ENCODE measurements around the gene RRM1.
"Not testable (repeated sequence)": the region's sequence is repeated elsewhere in the genome, so short reads cannot be mapped to it uniquely, and the experiment has no call there.

The RRM1 gene

DNA sequence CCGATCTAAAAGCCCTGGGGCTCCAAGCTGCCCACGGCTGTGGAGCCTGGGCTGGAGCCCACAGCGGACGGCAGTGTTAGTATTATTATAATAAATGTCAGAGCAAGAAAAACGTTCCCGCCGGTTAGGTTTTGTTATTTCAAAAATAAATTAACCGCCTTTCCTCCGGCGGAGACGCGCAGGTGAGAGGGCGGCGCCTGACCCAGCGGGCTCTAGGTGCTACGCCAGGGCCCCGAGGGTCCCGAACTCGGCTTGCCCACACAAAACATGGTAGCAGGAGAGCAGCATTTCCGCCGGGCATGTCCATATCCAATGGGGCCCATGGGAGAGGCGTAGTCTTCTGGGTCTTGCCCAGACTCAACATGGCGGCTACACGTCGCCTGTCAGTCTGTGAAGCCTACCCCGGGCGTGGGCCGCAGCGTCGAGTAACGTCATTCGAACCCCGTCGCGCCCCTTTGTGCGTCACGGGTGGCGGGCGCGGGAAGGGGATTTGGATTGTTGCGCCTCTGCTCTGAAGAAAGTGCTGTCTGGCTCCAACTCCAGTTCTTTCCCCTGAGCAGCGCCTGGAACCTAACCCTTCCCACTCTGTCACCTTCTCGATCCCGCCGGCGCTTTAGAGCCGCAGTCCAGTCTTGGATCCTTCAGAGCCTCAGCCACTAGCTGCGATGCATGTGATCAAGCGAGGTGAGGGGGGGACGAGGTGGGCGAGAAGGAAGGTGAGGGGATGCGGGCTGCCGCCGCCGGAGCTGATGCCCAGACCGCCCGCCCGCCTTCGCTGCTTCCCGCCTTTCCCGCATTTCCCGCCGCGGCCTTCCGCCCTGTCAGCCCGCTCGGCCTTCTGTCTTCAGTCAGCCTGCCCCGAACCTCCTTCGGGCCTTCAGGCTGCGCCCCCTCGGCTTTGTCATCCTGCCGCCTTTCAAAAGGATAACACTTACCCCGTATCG lies at the start of gene RRM1:
Gene RRM1 (plus strand): TSS at position 452 of the 944 bp plus-strand sequence. CDS start 214 bp downstream, at position 666.
- FAIRE-seq, result peak; percentile 91

DNA sequence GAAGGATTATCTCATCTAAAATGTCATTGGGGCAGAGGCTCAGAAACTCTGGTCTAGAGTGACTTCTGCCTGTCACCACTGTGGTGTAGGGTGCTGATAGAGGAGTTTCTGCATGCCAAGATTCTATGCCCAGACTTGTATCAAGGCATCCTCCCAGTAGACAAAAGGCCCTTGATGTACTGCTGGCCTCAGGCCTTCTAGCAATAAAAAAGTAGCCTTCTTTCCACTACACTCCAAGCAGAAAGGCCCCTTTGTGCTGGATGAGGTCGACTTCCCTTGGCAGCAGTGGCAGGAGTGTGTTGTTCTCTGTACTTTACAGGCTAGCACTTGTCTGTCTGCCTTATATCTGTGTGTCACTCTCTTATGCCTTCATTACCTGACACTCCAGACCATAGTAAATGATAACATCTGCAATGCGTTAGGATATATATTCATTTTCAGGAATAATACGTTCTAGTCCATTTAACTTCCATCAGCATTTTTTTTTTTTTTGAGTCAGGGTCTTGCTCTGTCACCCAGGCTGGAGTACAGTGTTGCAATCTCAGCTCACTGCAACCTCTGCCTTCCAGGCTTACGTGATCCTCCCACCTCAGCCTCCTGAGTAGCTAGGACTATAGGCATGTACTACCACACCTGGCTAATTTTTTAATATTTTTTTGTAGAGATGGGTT lies 49.5 kb upstream of the RRM1 start:
- FAIRE-seq, result no peak

DNA sequence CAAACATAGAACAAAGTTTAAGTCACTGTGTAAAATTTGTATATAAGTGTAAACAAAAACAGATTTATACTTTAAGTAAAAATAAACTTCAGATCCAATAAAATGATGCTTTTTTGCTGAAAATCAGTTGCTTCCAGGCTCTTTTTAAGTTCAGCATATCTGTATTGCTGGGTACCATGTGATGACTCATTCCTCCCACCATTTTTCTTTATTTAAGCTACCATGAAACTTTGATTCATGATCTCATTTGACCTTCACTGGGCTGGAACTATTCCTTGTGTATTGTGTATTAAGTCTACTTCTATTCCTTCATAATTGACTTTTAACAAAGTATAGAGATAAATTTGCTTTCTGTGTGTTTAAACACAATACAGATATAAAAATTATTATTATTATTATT lies 46.3 kb upstream of the RRM1 start:
- no peak for FAIRE-seq

DNA sequence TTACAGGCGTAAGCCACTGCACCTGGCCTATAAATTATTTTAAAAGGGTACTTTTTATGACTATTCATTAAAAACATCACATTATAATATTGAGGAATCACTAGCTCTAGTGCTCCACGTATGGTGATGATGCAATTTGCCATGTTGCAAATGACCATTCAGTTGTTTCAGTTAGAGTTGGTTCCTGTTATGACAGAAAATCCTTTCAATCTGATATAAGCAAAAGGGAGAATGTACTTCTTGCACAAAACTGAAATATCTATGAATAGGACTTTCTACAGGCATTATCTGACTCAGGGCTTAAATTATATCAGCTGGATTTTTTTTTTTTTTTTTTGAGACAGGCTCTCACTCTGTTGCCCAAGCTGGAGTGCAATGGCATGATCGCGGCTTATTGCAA lies 45.6 kb upstream of the RRM1 start:
- FAIRE-seq, result no peak

DNA sequence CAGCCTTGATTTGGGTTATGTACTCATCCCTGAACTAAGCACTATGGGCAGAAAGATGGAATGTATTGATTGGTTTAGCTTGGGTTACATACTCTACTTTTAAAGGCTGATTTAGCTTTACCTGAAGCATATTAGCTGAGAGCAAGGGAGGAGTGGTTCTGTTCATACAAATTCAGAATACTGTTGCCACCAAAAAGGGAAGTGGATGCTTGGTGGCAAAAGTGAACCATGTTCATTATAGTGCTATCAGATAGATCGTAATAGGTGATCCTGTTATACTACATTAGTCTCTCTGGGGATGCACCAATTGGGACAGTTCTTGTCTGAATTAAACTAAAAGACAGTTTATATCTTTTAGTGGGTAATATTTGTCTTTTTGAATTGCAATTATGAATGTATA lies 44.5 kb upstream of the RRM1 start:
- no peak for FAIRE-seq

DNA sequence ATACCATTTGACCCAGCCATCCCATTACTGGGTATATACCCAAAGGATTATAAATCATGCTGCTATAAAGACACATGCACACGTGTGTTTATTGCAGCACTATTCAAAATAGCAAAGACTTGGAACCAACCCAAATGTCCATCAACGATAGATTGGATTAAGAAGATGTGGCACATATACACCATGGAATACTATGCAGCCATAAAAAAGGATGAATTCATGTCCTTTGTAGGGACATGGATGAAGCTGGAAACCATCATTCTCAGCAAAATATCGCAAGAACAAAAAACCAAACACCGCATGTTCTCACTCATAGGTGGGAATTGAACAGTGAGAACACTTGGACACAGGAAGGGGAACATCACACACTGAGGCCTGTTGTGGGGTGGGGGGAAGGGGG lies 41.4 kb upstream of the RRM1 start:
- FAIRE-seq, result not testable (repeated sequence)

DNA sequence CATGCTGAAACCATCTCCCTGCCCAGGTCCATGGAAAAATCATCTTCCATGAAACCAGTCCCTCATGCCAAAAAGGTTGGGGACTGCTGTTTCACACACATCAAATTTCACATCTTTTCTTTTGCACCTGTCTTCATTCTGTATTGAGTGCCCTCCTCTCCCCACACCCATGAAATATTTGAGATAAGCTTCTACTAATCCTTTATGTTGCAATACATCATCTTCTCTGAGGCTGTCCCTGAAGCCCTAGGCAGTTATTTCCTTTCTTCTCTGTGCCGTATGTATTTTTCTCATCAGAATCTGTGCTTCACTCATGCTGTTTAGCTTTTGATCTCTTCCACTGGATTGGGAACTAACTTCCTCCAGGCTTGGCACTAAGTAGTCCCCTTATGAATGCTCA lies 40.0 kb upstream of the RRM1 start:
- no peak for FAIRE-seq

DNA sequence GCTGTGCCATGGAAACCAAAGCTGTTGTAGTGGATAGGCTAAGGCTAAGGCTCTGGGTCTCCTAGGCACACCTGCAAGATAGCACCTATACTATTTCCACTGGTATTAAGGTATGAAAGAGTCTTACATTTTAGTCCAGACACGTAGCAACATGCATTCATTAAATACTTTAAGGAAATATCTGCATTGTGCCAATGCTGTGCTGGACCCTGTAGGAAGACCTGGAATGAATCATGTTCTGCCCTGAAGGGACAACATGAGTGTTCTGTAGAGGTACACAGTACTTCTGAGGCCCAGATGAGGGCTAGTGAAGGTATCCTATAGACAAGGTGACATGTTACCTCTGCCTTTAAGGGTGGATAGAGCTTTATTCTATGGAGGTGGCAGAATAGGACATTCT lies 35.2 kb upstream of the RRM1 start:
- FAIRE-seq, result no peak

DNA sequence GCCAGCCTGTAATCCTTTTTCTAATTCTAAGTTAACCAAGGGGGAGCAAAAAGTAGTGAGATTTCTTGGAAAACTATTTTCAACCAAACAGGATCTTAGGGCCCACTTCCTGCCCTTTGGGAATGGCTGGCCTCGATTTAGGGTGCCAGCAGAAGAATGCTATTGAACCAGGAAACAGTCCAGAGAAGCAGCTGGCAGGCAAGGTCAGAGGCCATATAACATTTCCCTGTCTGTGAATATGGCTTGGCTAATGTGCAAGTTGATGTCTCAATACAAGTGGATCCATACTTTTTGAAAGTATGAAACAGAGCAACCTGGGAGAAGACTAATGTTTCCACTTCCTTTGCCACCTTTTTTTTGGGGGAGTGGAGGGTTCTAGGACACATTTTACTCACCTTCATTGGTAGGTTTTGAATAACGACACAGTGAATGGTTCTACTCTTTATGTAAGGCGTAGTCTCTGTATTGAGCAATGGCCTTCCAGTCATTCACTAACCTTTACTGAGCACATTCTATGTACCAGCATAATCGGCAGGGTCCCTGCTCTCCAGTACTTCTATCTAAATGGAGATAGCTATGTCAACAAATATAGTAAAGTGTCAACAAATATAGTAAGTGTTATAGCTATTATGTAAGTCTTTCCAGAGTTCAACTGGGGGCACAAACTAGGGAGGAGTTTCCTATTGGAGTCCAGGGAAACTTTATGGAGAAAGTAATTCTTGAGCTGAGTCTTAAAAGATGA lies 34.2 kb upstream of the RRM1 start:
- FAIRE-seq, result no peak

DNA sequence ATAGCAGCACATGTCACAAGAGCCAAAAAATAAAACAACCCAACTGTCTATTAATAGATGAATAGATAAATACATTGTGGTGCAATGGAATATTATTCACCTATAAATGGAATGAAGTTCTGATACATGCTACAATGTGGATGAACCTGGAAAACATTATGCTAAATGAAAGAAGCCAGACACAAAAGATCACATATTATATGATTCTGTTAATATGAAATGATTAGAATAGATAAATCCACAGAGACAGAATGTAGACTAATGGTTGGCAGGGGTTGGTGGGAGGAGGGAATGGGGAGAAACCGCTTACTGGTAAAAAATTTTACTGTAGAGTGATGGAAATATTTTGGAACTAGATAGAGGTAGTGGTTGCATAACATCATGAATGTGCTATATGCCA lies 32.9 kb upstream of the RRM1 start:
- FAIRE-seq, result no peak

DNA sequence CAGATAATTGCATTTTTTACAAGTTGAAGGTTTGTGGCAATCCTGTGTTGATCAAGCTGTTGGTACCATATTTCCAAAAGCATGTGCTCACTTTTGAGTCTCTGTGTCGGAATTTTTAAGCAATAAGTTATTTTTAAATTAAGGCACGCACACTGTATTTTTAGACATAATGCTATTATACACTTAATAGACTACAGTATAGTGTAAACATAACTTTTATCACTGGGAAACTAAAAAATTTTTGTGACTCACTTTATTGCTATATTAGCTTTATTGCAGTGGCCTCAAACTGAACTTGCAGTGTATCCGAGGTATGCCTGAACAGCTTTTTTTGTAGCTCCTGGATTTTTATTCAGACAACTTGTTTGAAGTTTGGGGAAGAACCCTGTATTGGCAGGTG lies 31.3 kb upstream of the RRM1 start:
- no peak for FAIRE-seq

DNA sequence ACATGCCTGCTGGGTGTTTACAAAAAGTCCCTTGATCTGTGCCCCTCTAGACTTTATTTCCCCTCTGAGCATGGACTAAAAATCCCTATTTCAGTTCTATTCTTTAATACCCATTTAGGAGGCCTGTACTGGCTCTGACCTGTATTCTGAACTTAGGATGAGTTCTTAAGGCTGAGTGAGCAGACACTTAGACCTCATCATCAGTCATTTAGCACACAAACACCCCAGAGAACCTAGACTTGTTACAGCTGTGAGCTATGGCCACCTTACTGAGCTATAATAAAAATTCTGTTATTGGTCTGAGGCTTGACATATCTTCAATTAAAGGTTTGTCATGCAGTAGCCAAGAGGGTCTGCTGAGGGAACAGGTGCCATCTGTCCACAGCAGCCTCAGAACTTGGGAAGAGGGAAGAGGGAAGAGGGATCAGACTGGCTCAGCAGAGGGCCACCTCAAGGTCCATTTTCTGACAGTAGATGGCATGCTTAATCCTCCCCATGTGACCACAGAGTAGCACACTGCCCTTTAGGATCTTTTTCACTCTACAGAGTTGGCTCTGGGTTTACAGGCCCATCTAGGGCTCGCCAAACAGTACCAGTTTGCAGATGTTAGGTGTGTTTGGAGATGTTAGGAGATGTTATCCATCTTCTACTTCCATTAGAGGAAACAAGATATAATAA lies 30.2 kb upstream of the RRM1 start:
- no peak for FAIRE-seq

DNA sequence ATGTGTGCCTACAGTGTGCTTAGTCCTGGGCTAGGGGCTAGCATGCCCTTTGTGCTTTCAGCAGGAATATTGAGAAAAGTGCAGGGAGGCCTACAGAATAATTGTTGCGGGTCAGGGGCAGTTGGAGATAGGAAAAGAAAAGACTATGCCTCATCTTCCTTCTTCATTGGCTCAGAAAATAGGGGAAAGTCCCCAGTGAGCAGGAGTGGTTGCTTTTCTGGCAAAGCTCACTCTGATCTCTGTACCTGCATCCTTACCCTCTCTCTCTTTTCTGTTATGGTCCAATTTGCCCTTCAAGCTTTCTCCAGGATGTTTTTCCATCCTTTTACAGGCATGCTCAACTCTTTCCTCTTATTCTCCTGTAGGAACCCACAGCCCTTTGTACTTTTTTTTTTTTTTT lies 29.5 kb upstream of the RRM1 start:
- no peak for FAIRE-seq

DNA sequence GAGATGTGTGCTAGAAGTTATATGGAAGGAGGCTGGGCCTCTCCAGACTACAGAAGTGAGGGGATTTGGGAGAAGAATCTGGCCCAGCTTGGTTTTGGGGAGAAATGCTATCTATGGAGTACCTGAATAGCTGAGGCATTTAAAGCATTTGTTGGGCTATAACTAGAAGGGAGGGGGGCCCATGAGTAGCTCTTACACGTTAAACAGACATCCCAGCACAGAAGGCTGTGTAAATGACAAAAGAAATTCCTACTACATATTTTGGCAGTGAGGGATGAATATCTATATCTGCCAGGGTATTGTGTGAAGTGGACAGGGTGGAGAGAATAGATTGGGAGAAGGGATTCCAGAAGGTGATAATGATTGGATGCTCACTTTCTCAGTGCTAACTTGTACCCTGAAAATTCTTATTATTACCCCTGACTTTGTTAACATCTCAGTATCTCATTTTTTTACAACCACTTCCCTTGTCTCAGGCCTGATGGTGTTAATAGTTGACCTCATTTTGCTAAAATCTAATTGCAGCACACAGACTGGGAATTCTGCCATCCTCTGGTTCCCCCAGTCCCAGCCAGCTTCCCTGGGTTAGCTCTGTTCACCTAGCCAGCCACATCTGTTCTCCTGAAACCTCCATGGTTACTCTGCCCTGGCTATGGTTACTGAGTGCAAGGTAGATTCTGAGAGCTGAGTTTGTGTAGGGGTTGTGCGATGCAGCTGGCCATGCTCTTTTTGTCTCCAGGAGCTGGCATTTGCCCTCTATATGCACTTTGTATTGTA lies 28.8 kb upstream of the RRM1 start:
- FAIRE-seq, result no peak

DNA sequence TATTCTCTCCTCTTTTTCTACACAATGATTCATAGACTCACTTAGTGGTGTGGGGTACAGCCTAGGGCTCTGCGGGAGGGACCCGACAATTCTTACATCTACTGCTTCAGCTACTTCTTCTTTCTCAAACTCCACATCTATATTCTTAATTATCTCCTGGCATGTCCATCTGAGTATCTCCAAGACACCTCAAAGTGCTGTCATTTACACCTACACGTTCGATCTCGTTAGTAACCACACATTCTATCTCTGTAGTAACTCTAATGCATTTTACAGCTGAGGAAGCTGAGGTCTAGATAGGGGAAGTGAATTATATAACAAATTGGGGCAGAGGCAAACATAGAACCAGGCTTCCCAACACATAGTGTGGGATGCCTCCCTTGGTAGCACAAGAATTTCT lies 27.7 kb upstream of the RRM1 start:
- no peak for FAIRE-seq

DNA sequence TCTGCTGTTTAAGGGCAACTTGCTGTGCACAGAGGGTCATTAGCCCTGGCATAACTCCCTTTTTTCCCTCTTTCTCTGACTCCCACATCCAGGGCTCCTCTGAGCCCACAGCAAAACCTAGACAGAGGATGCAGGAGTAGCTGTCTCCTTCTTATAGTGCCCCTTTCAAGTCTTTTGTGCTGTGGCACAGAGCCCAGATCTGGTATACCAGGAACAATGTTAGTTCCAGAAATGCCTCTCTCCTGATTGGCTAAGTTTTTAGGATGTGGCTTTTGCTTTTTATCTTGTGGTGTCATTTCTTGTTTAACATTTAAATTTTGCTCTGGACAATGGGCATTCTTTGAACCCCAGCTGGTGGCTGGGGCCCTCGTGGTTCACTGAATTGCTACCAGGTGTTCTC lies 25.6 kb upstream of the RRM1 start:
- no peak for FAIRE-seq

DNA sequence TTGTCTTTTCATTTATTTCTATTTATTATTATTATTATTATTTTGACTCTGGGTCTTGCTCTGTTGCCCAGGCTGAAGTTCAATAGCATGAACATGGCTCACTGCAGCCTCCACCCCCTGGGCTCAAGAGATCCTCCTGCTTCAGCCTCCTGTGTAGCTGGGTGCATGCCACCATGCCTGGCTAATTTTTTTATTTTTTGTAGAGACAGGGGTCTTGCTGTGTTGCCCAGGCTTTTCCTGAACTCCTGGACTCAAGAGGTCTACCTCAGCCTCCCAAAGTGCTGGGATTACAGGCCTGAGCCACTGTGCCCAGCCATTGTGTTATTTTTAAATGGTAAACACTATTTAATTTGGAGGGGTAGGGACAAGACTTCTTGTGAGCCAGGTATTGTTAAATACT lies 23.3 kb upstream of the RRM1 start:
- FAIRE-seq, result no peak

DNA sequence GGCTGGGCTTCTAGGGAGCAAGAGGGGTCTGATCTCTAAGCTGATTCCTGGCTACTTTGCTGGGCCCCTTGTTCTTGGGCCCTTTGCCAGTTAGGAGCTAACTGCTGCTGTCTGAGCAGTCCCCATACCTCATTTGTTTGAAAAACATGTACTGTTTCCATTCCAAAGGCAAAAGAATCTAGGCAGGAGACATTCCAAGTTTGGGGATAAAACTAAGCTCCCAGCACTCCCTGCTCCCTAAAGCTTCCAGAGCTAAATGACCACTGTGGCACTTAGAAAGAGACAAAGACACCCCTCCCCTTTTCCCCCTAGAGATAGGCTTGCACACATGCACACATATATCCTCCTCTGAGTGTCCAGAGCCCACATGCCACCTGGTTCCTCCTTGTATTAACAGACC lies 22.7 kb upstream of the RRM1 start:
- FAIRE-seq, result no peak

DNA sequence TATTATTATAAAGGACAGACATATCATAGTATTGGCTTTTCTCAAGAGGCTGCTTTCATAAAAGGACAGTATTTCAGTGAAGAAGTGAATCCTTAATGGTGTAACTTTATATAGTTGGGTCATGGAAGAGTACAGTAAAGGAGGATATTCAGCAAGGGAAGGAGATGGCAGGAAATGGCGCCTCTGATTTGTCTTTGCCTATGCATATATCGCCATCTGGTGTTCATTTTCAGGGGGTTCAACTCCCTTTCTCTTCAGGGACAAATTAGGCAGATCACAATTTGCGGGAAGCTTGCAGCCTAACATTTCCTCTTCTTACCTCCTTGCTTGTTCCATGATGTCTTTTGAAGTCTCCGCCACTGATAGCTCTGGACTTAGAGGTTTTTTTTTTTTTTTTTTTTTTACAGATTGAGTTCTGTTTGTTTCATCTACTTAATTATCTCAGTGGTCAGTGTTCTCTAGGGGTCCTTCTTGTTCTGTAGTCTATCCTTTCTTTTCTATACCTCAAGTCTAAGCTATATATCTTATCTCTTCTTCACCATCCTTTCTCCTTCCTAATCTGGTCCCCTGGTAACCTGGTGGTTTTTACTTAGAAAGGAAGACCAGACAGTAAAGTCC lies 21.8 kb upstream of the RRM1 start:
- peak; percentile 96 for FAIRE-seq

DNA sequence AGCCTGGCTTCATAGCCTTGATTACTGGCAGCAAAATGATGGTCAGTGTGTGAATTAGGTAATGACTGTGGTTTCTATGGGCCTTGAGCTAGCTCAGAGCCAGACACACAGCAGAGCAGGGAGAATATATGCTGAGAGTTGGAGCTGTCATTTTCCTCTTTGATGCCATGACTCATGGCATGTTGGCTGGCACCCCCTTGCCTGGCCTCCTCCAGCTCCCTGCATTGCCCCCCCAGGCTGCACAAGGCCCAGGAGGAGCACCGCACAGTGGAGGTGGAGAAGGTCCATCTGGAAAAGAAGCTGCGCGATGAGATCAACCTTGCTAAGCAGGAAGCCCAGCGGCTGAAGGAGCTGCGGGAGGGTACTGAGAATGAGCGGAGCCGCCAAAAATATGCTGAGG lies 20.3 kb upstream of the RRM1 start:
- no peak for FAIRE-seq

DNA sequence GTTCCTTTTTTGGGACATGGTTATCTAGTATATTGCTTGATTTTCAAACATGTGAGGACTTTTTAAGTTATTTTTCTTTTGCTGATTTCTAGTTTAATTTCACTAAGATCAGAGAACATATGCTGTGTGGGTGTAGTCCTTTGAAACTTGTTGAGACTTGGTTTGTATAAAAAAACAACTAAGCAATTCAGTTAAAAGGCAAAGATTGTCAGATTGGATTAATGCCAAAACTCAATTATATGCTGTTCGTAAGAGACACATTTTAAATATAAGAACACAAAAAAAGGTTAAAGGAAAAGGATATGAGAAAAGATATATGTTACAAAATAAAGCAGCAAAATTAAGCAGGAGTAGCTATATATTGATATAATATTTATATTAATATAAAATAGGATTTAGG lies 17.8 kb upstream of the RRM1 start:
- no peak for FAIRE-seq

DNA sequence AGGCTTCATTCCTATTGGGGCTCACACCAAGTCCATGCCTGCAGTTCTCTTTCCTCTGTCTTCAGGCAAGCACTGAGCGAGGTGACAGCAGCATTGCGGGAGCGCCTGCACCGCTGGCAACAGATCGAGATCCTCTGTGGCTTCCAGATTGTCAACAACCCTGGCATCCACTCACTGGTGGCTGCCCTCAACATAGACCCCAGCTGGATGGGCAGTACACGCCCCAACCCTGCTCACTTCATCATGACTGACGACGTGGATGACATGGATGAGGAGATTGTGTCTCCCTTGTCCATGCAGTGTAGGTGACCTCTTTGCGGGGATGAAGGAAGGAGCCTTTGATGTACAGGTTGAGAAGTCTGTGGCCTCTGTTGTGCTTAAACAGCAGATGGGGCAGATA lies 11.4 kb upstream of the RRM1 start:
- FAIRE-seq, result no peak

Measured in A204.1 (cell line).